Sciatic nerve (tissue), 2 donors: ENCODE results near the gene ILKAP. TPM values are rescaled to one million over a fixed set of nuclear protein-coding genes. Genes with fewer than 3 reads are reported as not detected.

Source experiments
- ATAC-seq: fragments of 200-7000 bp; cut with Tn5 transposase; one replicate; pipeline ENCODE4 v1.9.1; 2020; ENCODE audit warnings: mild to moderate bottlenecking, moderate library complexity
- DNase-seq: peaks from one replicate; pipeline ENCODE4 v3.0.0-alpha.2; 2020; ENCODE audit warnings: low spot score
- intact Hi-C: fragments of 100-400 bp; cut with DNase I; formaldehyde crosslinking; loops from one replicate; pipeline ENCODE4 v1.14.2; 2022
- total RNA-seq: library from RNA; stranded (reverse); fragmentation: NEBNext Ultra II Directional; extraction: Animal tissue kit (Norgen Biotek cat#: 25700); gene quantifications from one replicate; pipeline ENCODE4 v1.2.1, GENCODE V29; 2021
- donor health status: DM: no; HTN: no; CAD: no.
- donor health status: DM: no; HTN: no; CAD: no.

Gene ILKAP
- total RNA-seq, 1 donor from 2014 or later = 61.7 TPM

GRCh38 chr2:238143239-238143951 lies 60.1 kb downstream of the ILKAP start:
- DNase-seq (no peak), ATAC-seq (no peak)
- intact Hi-C loops = no loop called here

GRCh38 chr2:238142382-238143205 lies 60.9 kb downstream of the ILKAP start:
- no peak for ATAC-seq
- no peak for DNase-seq
- intact Hi-C loops = no loop called here

GRCh38 chr2:238141541-238142318 lies 61.8 kb downstream of the ILKAP start:
- DNase-seq (no peak), ATAC-seq (no peak)
- intact Hi-C loops = no loop called here

- ATAC-seq = no peak
- DNase-seq = no peak
- intact Hi-C loops = no loop called here
These were observed 62.6 kb downstream of the ILKAP start for GRCh38 chr2:238140721-238141540.

GRCh38 chr2:238140040-238140439 lies 63.5 kb downstream of the ILKAP start:
- ATAC-seq = no peak
- intact Hi-C loops = no loop called here

GRCh38 chr2:238139196-238140039 lies 64.1 kb downstream of the ILKAP start:
- no peak for DNase-seq
- no peak for ATAC-seq
- intact Hi-C loops = no loop called here

More at GRCh38 chr2:238140040-238140439, 63.5 kb downstream of the ILKAP start:
- DNase-seq = no peak

- ATAC-seq (peak; percentile 68), DNase-seq (no peak)
- intact Hi-C loops = no loop called here
These were observed 64.9 kb downstream of the ILKAP start, which contains the start of gene KLHL30 for GRCh38 chr2:238138331-238139195. KLHL30 (plus strand) TSS chr2:238138668; CDS start chr2:238140755, 2,087 bp downstream.

- DNase-seq (no peak), ATAC-seq (no peak)
- intact Hi-C loops = no loop called here
These were observed 65.6 kb downstream of the ILKAP start for GRCh38 chr2:238137885-238138284.

- peak; percentile 60 for ATAC-seq
- no peak for DNase-seq
These were observed 66.5 kb downstream of the ILKAP start for GRCh38 chr2:238136820-238137537.

GRCh38 chr2:238135601-238136150 lies 67.8 kb downstream of the ILKAP start:
- intact Hi-C loops = no loop called here
- DNase-seq (no peak), ATAC-seq (no peak)

More at GRCh38 chr2:238136820-238137537, 66.5 kb downstream of the ILKAP start:
- intact Hi-C loops = no loop called here

- intact Hi-C loops = no loop called here
- ATAC-seq (no peak), DNase-seq (no peak)
These were observed 69.1 kb downstream of the ILKAP start for GRCh38 chr2:238134393-238134785.

GRCh38 chr2:238133499-238134392 lies 69.7 kb downstream of the ILKAP start:
- DNase-seq (no peak), ATAC-seq (no peak)
- intact Hi-C loops = no loop called here

- ATAC-seq = no peak
- intact Hi-C loops = no loop called here
- no peak for DNase-seq
These were observed 70.7 kb downstream of the ILKAP start for GRCh38 chr2:238132463-238133450.
